ENCODE results near the gene GFRA1.

GFRA1 gene

GRCh38 chr10:116108095-116108494, 164.9 kb downstream of the GFRA1 start:
- H3K4me1 ChIP-seq (ENCODE audit: insufficient read depth, low read length, severe bottlenecking): no peaks in the 10 kb centered on the region
- no peak overlapping the region for H3K9ac ChIP-seq (ENCODE audit: low read length)
- H3K4me2 ChIP-seq (ENCODE audit: low read length): no peak overlapping the region
- no peak overlapping the region for H3K4me3 ChIP-seq (ENCODE audit: low read depth, low read length, poor library complexity, severe bottlenecking)
- no peaks in the 10 kb centered on the region for H3K9me3 ChIP-seq (ENCODE audit: low read length)
- no peaks in the 10 kb centered on the region for H4K20me1 ChIP-seq (ENCODE audit: insufficient read depth, low read length)
- H3K27ac ChIP-seq (ENCODE audit: low read depth, low read length, poor library complexity, severe bottlenecking): no peak overlapping the region
- no peak overlapping the region for H2AFZ ChIP-seq (ENCODE audit: low read length)
- H3K9me2 ChIP-seq (ENCODE audit: low read depth, low read length): no peaks in the 10 kb centered on the region
- no peaks in the 10 kb centered on the region for H3K79me2 ChIP-seq (ENCODE audit: insufficient read depth, low read length)
- TF ChIP-seq EZH2 (IDR thresholded peaks at IDR 0.05; ENCODE audit: borderline replicate concordance, low read length): no peak
- no peak for TF ChIP-seq CTCF (IDR thresholded peaks at IDR 0.05; ENCODE audit: low read length)
- H3K27me3 ChIP-seq (ENCODE audit: insufficient read depth, low read length): no peaks in the 10 kb centered on the region
- no peaks in the 10 kb centered on the region for H3K36me3 ChIP-seq (ENCODE audit: insufficient read depth, low read length)
- H3F3A ChIP-seq (ENCODE audit: insufficient read depth, low read length): no peaks in the 10 kb centered on the region

GRCh38 chr10:116106611-116107010, 166.4 kb downstream of the GFRA1 start:
- Histone ChIP-seq H3K27ac (ENCODE audit: low read depth, low read length, poor library complexity, severe bottlenecking) (no peak overlapping the region), H3K36me3 (ENCODE audit: insufficient read depth, low read length) (no peaks in the 10 kb centered on the region), H3K4me1 (ENCODE audit: insufficient read depth, low read length, severe bottlenecking) (no peaks in the 10 kb centered on the region), H3F3A (ENCODE audit: insufficient read depth, low read length) (no peaks in the 10 kb centered on the region), H3K4me3 (ENCODE audit: low read depth, low read length, poor library complexity, severe bottlenecking) (no peak overlapping the region), H3K79me2 (ENCODE audit: insufficient read depth, low read length) (no peaks in the 10 kb centered on the region), H4K20me1 (ENCODE audit: insufficient read depth, low read length) (no peaks in the 10 kb centered on the region), H3K9ac (ENCODE audit: low read length) (no peak overlapping the region), H2AFZ (ENCODE audit: low read length) (no peak overlapping the region), H3K4me2 (ENCODE audit: low read length) (no peak overlapping the region), H3K9me3 (ENCODE audit: low read length) (no peaks in the 10 kb centered on the region), H3K9me2 (ENCODE audit: low read depth, low read length) (no peaks in the 10 kb centered on the region), H3K27me3 (ENCODE audit: insufficient read depth, low read length) (no peaks in the 10 kb centered on the region)
- TF ChIP-seq EZH2 (IDR thresholded peaks at IDR 0.05; ENCODE audit: borderline replicate concordance, low read length) (no peak), CTCF (IDR thresholded peaks at IDR 0.05; ENCODE audit: low read length) (no peak)

GRCh38 chr10:116105264-116105663, 167.7 kb downstream of the GFRA1 start:
- H3K79me2 ChIP-seq (ENCODE audit: insufficient read depth, low read length): no peaks in the 10 kb centered on the region
- H3K4me2 ChIP-seq (ENCODE audit: low read length): no peak overlapping the region
- no peak for TF ChIP-seq EZH2 (IDR thresholded peaks at IDR 0.05; ENCODE audit: borderline replicate concordance, low read length)
- no peak for TF ChIP-seq CTCF (IDR thresholded peaks at IDR 0.05; ENCODE audit: low read length)
- H3K27me3 ChIP-seq (ENCODE audit: insufficient read depth, low read length): no peaks in the 10 kb centered on the region
- H4K20me1 ChIP-seq (ENCODE audit: insufficient read depth, low read length): no peaks in the 10 kb centered on the region
- H3K9ac ChIP-seq (ENCODE audit: low read length): no peak overlapping the region
- no peaks in the 10 kb centered on the region for H3K4me1 ChIP-seq (ENCODE audit: insufficient read depth, low read length, severe bottlenecking)
- H2AFZ ChIP-seq (ENCODE audit: low read length): no peak overlapping the region
- H3F3A ChIP-seq (ENCODE audit: insufficient read depth, low read length): no peaks in the 10 kb centered on the region
- H3K9me3 ChIP-seq (ENCODE audit: low read length): no peaks in the 10 kb centered on the region
- H3K4me3 ChIP-seq (ENCODE audit: low read depth, low read length, poor library complexity, severe bottlenecking): no peak overlapping the region
- H3K27ac ChIP-seq (ENCODE audit: low read depth, low read length, poor library complexity, severe bottlenecking): no peak overlapping the region
- H3K9me2 ChIP-seq (ENCODE audit: low read depth, low read length): no peaks in the 10 kb centered on the region
- no peaks in the 10 kb centered on the region for H3K36me3 ChIP-seq (ENCODE audit: insufficient read depth, low read length)

Measured in OCI-LY1 (cell line).